Myocyte (in vitro differentiated cells): Measurements from ENCODE around the gene PIP5K1C. TPM values are rescaled to one million over a fixed set of nuclear protein-coding genes. Genes with fewer than 3 reads are reported as not detected.

Source experiments
- DNase-seq: peaks from one replicate; pipeline ENCODE4 v3.0.0-alpha.2; 2012; ENCODE audit warnings: low read depth
- total RNA-seq: library from RNA; depleted of rRNA; stranded (reverse); fragments of >200 nt; gene quantifications from 2 replicates; pipeline ENCODE4 v1.2.3, GENCODE V29; 2014

PIP5K1C gene
- total RNA-seq, 1 donor from 2014 or later, result 17.9 TPM

DNA sequence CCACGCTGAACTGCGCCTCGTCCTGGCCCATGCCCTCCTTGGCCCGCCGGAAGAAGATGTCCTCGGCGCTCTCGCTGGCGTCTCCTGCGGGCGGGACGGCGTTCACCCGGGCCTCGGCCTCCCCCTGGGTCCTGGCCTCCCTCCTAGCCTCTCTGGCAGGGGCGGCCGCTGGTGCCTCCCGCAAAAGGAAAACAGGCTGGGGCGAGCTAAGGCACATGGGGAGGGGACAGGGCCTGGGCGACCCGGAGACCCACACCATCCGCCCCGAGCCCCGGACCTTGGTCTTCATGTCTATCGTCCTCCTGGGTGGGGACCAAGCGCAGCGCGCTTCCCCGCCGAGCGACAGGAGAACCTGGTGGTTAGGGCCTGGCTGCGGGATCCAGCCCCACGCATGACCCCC, 87.9 kb downstream of the PIP5K1C start:
- no peak for DNase-seq

DNA sequence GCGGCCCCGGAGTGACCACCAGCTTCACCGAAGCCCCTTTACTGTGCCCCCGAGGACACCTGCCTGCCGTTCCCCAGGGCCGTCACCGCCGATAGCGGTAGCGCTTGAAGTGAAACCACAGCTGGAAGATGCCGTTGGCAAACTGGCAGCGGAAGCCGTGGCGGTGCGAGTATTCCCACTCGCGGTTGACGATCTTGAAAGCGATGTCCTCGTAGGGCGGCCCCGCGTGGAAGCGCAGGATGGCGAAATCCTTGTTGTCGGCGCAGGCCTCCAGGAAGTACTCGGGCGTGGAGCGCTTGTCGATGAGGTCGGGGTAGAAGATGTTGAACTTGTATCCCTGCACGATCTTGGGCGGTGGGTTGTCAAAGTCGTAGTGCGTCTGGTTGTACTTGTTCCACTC, 88.4 kb downstream of the PIP5K1C start:
- no peak for DNase-seq

GRCh38 chr19:3610745-3611717, 89.2 kb downstream of the PIP5K1C start:
- no peak for DNase-seq

DNA sequence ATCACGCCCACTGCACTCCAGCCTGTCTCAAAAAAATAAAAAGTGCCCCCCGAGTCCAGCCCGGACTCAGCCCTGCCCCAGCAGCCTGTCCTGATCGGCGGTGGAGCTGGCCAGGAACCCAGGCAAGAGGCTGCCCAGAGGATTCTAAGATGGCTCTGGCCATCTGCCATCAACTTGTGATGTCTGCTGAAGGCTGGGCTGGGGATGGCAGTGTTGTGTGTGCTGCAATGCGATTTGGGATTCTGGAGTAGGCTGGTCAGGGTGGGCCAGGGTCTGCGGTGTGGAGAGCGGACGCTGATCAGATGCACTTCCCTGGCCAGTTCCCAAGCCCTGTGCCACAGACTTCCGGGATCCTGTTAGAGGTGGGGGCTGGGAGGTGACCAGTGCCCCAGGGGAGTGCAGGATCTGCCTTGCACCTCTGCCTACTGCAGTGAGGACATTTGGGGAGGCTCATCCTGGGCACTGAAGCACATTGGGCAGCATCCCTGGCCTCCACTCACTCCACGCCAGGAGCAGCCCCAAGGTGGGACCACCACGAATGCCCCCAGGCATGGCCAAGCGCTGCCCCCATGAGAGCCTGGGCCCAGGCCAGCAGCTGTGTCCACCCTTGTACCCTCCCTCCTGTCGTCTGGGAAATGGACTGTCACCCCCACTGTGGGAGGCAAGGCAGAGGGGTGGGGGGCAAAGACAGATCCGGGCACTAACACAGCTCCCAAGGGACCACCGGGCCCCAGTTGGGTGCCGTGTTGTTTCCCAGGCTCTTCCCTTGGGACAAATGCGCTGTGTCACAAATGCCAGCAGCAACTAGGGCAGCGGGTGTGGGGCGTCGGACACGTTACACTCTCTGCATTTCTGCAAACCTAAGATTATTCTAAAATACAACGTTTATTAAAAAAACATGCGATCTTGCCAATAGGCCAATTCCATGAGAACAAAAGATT, 90.2 kb downstream of the PIP5K1C start:
- DNase-seq, result no peak

- peak; percentile 63 for DNase-seq
Measured at GRCh38 chr19:3608750-3609322, 91.4 kb downstream of the PIP5K1C start.

DNA sequence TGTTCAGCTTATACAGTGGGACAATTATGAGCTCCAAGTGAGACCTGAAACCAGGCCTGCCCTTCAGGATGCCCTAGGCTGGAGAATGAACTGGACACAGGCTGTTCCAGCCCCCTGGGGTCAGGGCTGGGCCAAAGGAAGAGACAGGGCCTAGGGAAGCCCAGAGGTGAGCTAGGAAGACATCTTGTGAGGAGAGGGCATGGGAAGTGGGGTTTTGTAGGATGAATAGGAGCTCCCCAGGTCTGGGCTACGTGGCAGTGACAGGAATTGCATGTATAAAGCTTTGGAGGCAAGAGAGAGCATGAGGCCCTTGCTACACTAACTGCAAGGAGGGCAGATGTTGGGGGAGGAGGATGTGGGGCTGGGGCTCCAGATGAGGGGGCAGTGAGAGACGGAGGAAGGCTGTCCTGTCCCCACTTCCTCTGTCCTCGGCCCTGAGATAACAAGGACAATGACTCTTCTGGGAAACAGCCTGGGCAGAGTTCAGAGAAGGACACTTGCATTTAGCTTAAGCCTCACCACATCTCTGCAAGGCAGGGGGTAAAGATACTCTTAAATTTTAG, 92.1 kb downstream of the PIP5K1C start:
- DNase-seq, result no peak

GRCh38 chr19:3607303-3608078, 92.8 kb downstream of the PIP5K1C start:
- no peak for DNase-seq

- DNase-seq, result peak; percentile 53
Measured at GRCh38 chr19:3606690-3607289, 93.5 kb downstream of the PIP5K1C start, which contains the start of gene TBXA2R. TBXA2R (minus strand) TSS chr19:3606875; CDS start chr19:3600634, 6,241 bp downstream.

GRCh38 chr19:3606174-3606689, 94.0 kb downstream of the PIP5K1C start:
- no peak for DNase-seq

DNA sequence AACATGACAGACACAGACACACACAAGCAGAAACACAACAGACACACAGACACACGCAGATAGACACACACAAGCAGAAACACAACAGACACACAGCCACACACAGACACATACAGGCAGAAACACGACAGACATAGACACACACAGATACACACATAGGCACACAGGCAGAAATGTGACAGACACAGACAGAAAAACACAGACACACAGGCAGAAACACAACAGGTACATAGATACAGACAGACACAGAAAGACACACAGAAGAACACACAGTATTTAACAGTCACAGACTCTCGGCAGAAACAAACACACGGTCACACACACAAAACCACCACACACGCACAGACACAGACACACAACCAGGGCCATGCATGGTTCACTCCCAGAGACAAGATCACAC, 94.5 kb downstream of the PIP5K1C start:
- DNase-seq, result no peak

GRCh38 chr19:3605361-3605760, 94.9 kb downstream of the PIP5K1C start:
- DNase-seq, result no peak

GRCh38 chr19:3604987-3605343, 95.3 kb downstream of the PIP5K1C start:
- DNase-seq, result no peak

DNA sequence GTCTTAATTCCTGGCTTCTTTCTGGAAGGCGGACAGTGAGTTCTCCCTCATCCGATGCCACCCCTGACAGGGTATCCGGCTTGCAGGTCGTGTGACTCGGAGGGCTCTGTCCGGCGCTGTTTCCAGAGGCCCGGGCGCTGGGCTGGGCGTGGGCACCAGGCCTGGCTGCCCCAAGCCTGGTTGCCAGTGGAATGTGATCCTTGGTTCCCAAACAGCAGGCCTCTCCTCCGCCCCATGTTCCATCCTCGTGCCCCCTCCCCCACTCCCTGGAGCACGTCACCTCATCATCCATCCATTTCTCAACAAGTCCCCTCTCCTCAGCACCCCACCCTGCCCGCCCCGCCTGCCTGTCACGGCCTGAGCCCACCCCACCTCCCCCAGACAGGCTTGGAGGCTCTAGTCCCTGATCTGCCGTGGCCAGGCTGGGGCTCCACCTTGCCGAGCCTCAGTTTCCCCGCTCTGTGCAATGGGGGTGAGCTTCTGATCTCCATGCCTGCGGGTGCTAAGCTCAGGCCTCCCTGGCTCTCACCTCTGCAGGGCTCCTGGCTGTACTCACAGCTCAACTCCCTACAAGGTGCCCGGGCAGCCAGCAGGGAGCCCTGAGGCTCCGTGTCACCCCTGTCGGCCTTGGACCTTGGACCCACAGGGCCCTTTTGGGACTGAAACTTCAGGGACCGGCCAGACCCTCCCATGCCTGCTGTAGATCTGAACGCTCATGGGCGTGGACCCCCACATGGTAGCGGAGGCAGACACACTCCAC, 95.9 kb downstream of the PIP5K1C start:
- no peak for DNase-seq

DNA sequence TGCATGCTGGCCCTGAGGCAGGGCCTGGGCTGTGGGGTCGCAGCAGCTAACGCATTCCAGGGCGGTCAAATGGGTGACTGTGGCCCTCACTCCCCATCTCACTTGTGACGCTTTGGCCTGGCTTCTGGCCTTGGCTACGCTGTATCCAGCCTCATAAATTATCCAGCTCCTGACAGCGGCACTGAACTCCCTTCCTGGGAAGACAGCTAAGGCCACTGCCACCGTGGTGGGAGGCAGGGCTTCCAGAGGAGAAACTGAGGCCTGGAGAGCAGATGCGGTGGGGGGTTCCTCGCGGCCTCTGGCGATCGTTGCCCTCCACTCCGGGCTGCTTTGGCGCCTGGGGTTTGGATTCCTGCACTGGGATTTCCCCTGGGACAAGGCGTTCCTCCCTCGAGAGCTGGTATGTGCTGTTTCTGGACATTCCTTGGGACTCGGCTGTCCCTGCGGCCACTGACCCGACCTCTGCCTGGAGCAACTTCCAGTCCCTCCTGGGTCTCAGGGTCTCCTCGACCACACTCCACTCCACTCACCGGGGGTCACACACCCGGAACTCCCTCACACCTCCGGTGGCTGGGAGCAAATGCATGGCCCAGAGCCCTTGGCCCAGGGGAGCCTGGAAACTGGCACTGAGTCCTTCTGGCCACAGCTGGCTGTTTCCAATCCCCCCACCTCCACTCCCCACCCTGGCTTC, 97.0 kb downstream of the PIP5K1C start:
- DNase-seq, result no peak

- DNase-seq, result no peak
Measured at GRCh38 chr19:3601021-3601420, 99.2 kb downstream of the PIP5K1C start.

- no peak for DNase-seq
Measured at GRCh38 chr19:3599776-3600187, 100.5 kb downstream of the PIP5K1C start.

GRCh38 chr19:3595521-3596061, 104.7 kb downstream of the PIP5K1C start:
- no peak for DNase-seq

DNA sequence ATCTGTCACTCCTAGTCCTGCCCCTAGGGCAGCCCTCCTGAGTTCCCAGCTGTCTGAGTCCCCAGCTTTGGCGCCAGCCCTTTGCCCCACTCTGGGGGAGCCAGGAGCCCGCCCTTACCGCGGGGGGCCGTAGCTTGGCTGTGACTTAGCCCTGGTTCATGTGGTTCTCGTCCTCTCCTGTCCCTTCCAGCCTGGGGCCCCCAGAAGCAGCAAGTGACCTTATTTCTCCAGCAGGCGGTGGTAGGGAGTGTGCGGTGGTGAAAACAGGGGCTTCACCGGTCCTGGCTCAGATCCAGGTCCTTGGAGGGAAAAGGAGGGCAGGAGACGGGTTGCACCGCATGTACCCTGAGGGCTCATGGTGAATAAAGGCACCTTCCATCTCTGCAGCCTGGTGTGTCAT, 107.1 kb downstream of the PIP5K1C start:
- no peak for DNase-seq
